ENCODE results near the gene KRTAP27-1.

The KRTAP27-1 gene, protein sequence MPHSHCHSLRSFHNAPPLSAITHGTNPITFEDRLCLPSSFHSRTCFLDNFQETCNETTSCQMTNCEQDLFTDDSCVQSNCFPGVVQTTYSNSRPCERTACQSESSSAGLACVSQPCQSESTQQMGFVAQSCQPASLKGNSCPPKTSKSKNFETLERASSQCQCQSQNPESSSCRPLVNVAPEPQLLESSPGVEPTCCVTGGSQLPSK

DNA sequence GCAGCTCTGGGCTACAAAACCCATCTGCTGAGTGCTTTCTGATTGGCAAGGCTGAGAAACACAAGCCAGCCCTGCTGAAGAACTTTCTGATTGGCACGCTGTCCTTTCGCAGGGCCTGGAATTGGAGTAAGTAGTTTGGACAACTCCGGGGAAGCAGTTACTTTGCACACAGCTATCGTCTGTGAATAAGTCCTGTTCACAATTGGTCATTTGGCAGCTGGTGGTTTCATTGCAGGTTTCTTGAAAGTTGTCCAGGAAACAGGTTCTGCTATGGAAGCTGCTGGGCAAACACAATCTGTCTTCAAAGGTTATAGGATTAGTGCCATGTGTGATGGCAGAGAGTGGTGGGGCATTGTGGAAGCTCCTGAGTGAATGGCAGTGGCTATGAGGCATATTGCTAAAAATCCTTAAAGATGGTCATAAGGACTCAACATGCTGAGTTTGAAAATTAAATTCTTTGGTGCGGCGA, at the start of gene KRTAP27-1:
Gene KRTAP27-1, minus strand, starts transcription at position 419 of the 469 bp plus-strand sequence. Its CDS starts 26 bp downstream, at position 393.
- DNase-seq (ENCODE audit: low read depth in 2 of 2), result no peak

DNA sequence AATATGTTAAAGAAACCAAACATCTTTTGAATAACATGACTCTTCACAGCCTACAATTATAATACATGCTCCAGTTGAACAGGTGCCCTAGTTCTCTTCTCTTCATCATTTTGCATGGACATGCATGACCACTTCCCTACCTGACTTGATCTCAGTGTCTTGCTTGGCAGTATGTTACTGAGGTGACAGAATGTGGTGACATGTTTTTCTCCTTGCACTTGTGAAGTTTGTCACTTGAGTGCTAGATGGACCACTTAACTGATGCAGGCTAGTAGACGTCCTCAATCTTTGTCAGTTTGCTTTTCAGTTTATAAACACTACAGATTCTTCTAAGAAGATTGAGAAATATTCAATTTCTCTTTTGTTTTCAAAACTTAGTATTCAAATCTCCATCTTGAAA, 44.7 kb upstream of the KRTAP27-1 start:
- no peak for DNase-seq (ENCODE audit: low read depth in 2 of 2)

- no peak for DNase-seq (ENCODE audit: low read depth in 2 of 2)
Observed at GRCh38 chr21:30372139-30372770, 34.8 kb upstream of the KRTAP27-1 start, which contains the start of gene KRTAP13-2. KRTAP13-2 (minus strand) TSS chr21:30372271; CDS start chr21:30372213, 58 bp downstream.

DNA sequence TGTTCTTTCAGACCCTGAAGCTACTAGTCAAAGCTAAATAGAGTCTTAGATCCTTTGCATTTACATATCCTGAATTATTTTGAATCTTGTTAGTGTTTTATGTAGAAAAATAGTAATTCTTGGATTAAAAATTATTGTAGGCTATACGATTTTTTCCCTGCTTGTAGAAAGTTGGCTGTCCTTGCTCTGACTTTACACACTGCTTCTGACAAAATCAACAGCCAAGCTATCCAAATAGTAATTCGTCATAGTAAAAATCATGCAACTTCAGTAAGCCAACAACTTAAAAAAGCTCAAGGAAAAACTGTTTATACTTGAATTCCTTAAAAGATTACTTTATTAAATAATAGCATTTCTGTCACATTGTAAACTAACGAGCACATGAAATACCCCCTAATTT, 18.4 kb upstream of the KRTAP27-1 start:
- DNase-seq (ENCODE audit: low read depth in 2 of 2), result no peak

DNA sequence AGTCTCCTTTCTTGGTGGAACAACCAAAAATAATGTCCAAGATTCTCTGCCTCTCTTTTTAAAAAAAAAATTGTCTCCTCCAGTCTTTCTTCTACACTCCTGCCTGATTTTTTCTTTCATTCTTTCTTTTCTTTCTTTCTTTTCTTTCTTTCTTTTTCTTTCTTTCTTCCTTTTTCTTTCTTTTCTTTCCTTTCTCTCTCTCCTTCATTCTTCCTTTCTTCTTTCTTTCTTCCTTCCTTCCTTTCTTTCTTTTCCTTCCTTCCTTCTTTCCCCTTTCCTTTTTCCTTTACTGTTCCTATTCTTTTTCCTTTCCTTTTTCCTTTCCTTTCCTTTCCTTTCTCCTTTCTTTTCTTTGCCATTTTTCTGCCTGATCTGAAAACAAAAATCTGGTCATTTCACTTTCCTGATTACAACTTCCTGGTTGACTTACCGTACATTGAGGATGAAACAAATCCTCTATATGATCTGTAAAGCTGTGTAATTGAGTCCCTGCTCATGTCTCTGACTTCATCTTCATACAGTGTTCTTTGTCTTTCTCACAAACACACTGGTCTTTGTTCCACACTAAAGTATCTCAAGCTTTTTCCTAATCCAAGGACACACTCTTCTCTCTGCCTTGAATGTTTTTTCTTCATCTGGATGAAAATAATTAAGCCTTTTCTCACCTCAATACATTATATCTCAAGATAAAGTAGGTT, 17.0 kb upstream of the KRTAP27-1 start:
- no peak for DNase-seq (ENCODE audit: low read depth in 2 of 2)

GRCh38 chr21:30351534-30351933, 14.0 kb upstream of the KRTAP27-1 start:
- no peak for DNase-seq (ENCODE audit: low read depth in 2 of 2)

DNA sequence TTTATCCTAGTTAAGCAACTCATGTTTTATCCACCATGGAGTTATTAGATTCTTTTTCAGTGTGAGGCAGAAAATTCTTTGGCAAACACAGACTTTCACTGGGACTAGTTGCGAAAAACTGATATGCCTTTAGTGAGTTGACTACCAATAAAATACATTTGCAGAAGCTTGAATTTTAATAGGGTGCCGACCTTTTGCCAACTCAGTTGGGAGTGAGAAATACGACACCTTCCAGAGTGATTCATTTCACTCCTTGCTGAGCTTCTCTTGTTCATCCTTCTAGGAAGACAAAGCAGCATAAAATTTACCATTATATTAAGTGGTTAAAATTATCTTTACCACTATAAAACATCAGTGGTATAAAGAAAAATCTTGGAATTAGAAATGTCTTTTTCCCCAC, 12.1 kb upstream of the KRTAP27-1 start:
- DNase-seq (ENCODE audit: low read depth in 2 of 2), result no peak

DNA sequence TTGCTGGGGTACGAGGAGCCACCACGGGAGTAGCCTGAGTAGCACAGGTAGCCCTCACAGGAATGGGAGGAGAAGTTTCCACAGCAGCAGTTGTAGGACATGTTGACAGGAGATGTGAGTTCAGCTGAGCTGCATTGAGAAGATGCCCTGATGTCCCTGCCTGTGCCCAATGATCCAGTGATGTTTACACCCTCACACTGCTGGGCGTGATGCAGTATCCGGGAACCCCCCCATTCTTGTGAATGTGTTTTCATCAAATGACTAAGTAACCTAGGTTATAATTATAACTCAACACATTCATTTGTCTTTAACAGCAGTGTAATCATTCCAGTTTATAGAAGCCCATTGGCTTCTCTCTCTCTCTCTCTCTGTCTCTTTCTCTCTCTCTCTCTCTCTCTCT, 11.0 kb upstream of the KRTAP27-1 start, which contains the start of gene KRTAP23-1:
Gene KRTAP23-1, minus strand, starts transcription at position 101 of the 400 bp plus-strand sequence. Its CDS starts 0 bp downstream, at position 101.
- DNase-seq (ENCODE audit: low read depth in 2 of 2), result no peak

- no peak for DNase-seq (ENCODE audit: low read depth in 2 of 2)
Observed at GRCh38 chr21:30345014-30345413, 7.5 kb upstream of the KRTAP27-1 start.

DNA sequence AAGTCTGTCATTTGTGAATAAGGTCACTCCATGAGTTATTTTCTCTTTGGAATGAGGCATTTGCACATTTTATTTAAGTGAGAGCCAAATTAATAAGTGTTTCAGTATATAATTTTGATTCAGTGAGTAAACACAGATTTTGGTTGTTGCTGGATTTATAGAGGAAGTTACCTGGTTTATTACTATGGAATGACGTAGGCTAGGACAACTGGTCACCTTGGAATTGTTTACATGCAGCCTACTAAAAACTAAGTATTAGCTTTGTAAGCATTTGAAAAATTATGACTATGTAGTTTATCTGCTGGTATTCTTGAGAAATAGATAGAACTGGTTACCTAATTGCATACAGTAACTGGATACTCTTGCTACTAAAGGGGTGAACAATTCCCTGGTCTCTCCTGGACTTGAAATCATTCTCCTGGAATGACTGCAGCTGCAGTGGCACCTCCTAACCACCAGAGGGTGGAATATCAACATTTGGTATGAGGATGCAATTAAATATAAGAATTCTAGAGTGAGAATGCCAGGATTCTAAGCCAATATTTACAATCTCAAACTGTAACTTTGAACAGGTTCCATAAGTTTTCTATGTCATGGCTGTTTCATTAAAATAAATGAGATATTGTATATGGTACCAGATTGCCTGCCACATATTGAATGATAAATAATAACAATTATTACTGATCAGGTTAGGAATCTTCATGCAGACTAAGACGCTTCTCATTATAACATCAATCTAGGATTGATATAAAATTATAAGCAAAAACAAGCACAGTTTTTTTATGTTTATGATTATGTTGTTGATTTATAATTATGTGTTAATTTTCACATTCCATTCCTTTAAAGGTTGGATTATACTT, 3.5 kb upstream of the KRTAP27-1 start:
- DNase-seq (ENCODE audit: low read depth in 2 of 2), result peak in 1 of 2 donors; percentile 10

GRCh38 chr21:30338717-30339116, 1.2 kb upstream of the KRTAP27-1 start:
- no peak for DNase-seq (ENCODE audit: low read depth in 2 of 2)

DNA sequence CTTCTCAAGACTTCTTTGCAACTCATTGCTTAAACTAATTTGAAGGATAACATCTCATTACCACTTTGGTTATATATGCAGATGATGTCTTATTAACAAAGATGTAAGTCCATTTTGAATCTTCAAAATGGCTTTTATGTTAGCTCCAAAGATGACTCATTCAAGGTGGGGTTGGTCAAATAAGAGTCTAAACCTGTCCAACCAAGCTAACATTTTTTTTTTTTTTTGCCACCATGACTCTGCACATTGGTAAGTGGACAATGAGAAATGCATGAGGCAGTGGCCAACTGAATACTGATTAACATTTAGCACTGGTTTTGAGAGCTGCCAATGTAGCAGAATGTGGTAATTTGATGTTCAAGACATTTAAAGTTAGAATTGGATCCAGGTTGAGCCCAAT, 278 bp upstream of the KRTAP27-1 start:
- DNase-seq (ENCODE audit: low read depth in 2 of 2), result no peak

DNA sequence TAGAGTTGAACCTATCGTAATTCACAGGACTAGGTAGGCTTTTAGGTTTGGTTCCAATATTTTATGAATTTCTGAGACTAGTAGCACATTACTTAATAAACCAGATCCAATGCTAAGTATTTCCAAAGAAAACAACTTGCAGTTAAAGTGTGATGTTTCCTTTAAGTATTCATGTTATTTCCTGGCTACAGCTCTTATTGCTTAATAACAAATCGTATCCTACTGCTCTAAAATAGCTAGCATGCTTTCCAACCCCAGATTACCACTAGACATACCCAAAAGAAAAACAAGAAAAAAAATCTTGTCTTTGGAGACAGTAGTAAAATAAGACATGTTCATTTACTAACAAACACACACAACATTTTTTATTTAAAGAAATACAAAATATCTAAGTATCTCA, 898 bp downstream of the KRTAP27-1 start:
- DNase-seq (ENCODE audit: low read depth in 2 of 2), result no peak

- DNase-seq (ENCODE audit: low read depth in 2 of 2), result no peak
Observed at GRCh38 chr21:30333736-30334135, 3.8 kb downstream of the KRTAP27-1 start.

DNA sequence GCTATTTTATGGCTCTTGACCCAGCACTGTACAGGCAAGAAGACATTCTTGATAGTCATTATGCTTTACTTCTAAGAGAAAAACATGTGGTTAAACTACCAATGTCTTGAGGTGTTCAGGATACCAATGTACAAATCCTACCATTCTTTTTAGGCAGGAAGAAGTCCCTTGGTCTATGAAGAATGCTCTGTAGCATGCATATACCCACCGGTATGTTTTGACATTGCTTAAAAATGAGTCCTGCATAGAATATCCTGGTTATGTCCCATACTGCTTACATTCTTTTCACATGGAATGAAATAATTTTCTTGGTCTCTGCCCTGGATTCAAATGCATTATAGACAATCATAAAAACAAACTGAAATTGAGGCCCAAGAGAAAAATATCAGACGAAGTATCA, 4.8 kb downstream of the KRTAP27-1 start:
- DNase-seq (ENCODE audit: low read depth in 2 of 2), result no peak

GRCh38 chr21:30329203-30329875, 8.2 kb downstream of the KRTAP27-1 start:
- no peak for DNase-seq (ENCODE audit: low read depth in 2 of 2)

GRCh38 chr21:30326390-30326789, 11.1 kb downstream of the KRTAP27-1 start:
- DNase-seq (ENCODE audit: low read depth in 2 of 2), result no peak

DNA sequence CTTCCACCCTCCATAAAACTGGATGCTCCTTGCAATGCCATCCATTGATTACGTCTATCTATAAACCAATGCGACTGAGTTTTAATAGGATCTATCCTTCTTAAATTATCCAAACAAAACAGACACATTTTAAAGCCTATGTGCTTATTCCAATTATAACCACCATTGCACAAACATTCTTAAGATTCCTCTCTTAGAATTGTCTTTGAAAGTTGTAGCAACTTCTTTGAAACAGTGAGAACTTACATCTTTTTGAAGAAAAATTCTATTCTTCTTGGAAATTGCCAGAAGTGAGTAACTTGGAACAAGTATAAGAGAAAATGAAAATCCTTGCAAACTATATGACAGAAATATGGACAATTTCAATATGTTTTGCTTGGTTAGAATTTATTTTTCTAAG, 17.3 kb downstream of the KRTAP27-1 start, which contains the start of gene KRTAP26-1:
Gene KRTAP26-1, minus strand, starts transcription at position 101 of the 400 bp plus-strand sequence. CDS start 280 bp downstream, outside the sequence.
- no peak for DNase-seq (ENCODE audit: low read depth in 2 of 2)

GRCh38 chr21:30315701-30316100, 21.8 kb downstream of the KRTAP27-1 start:
- DNase-seq (ENCODE audit: low read depth in 2 of 2), result no peak

- DNase-seq (ENCODE audit: low read depth in 2 of 2), result no peak
Observed at GRCh38 chr21:30306884-30307283, 30.6 kb downstream of the KRTAP27-1 start.

DNA sequence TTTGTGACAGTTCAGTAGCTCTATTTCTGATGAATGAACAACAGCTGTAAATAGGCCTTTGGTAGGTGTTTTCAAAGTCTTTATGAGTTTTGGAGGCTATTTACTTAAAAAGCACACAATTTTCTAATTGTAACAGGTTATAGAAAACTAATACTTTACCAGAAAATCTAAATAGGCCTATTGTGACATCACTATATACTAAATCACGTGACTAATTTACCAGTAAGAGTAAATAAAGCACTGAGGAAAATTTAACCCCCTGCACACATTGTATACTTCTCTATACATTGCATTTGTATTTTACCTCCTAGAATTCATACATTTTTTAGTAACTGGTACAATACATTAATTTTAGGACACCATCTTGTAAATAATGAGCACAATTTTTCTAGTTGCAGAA, 32.4 kb downstream of the KRTAP27-1 start:
- DNase-seq (ENCODE audit: low read depth in 2 of 2), result no peak
